GM19438 (cell line): ENCODE measurements around the gene TOM1L2.

Experiments
- ATAC-seq: cut with Tn5 transposase; IDR thresholded peaks from one replicate; pipeline ENCODE4 v1.9.1; 2021; ENCODE audit warnings: low read depth; ENCODE audit not compliant: unreplicated experiment

The TOM1L2 gene

GRCh38 chr17:17824119-17824782, 147.9 kb downstream of the TOM1L2 start:
- ATAC-seq: no peak

GRCh38 chr17:17823433-17824118, 148.6 kb downstream of the TOM1L2 start:
- ATAC-seq: peak; percentile 72

GRCh38 chr17:17822616-17823015, 149.6 kb downstream of the TOM1L2 start:
- no peak for ATAC-seq

- ATAC-seq: no peak
Observed at GRCh38 chr17:17822189-17822588, 150.0 kb downstream of the TOM1L2 start.

GRCh38 chr17:17820463-17821158, 151.6 kb downstream of the TOM1L2 start:
- no peak for ATAC-seq

GRCh38 chr17:17820046-17820445, 152.2 kb downstream of the TOM1L2 start:
- ATAC-seq: no peak

- ATAC-seq: peak; percentile 46
Observed at GRCh38 chr17:17819561-17819995, 152.6 kb downstream of the TOM1L2 start.

GRCh38 chr17:17819111-17819510, 153.1 kb downstream of the TOM1L2 start:
- ATAC-seq: no peak

- ATAC-seq: no peak
Observed at GRCh38 chr17:17818088-17818526, 154.1 kb downstream of the TOM1L2 start.

GRCh38 chr17:17817552-17817947, 154.7 kb downstream of the TOM1L2 start:
- no peak for ATAC-seq

- ATAC-seq: no peak
Observed at GRCh38 chr17:17816831-17817551, 155.2 kb downstream of the TOM1L2 start.

- no peak for ATAC-seq
Observed at GRCh38 chr17:17816240-17816814, 155.9 kb downstream of the TOM1L2 start.

GRCh38 chr17:17815436-17816200, 156.6 kb downstream of the TOM1L2 start:
- no peak for ATAC-seq

- no peak for ATAC-seq
Observed at GRCh38 chr17:17815062-17815406, 157.2 kb downstream of the TOM1L2 start.

- ATAC-seq: no peak
Observed at GRCh38 chr17:17814162-17815061, 157.8 kb downstream of the TOM1L2 start.

GRCh38 chr17:17813725-17814095, 158.5 kb downstream of the TOM1L2 start:
- no peak for ATAC-seq

GRCh38 chr17:17813055-17813724, 159.0 kb downstream of the TOM1L2 start:
- no peak for ATAC-seq
